ENCODE results near the gene DUOXA1.

- no peak for TF ChIP-seq CTCF (conservative IDR thresholded peaks at IDR 0.05 in 1 of 2, IDR thresholded peaks at IDR 0.05 in 1 of 2; ENCODE audit: low read depth in 1 of 2, low read length in 2 of 2)
- TF ChIP-seq EZH2 (IDR thresholded peaks at IDR 0.05; ENCODE audit: low read length, missing control alignments), result no peak
These were observed 34.0 kb downstream of the DUOXA1 start for GRCh38 chr15:45095661-45096060.
